GM12865 (cell line): ENCODE results near the gene NR1H3.

Experiments used
- DNase-seq: peaks from one replicate; pipeline ENCODE4 v3.0.0; 2010; ENCODE audit warnings: low read depth
- H3K4me3 ChIP-seq: 2 replicates; pipeline ENCODE4 v1.5.1; 2011; ENCODE audit warnings: mild to moderate bottlenecking, low read depth, low read length, control low read depth
- TF ChIP-seq, protein P1 (sequence below): IDR thresholded peaks from 2 replicates; pipeline ENCODE4 v1.5.1; 2011; ENCODE audit warnings: low read length, control low read depth, low read depth, inconsistent platforms; ENCODE audit not compliant: insufficient read depth; ENCODE audit errors: missing control alignments

The NR1H3 gene

DNA sequence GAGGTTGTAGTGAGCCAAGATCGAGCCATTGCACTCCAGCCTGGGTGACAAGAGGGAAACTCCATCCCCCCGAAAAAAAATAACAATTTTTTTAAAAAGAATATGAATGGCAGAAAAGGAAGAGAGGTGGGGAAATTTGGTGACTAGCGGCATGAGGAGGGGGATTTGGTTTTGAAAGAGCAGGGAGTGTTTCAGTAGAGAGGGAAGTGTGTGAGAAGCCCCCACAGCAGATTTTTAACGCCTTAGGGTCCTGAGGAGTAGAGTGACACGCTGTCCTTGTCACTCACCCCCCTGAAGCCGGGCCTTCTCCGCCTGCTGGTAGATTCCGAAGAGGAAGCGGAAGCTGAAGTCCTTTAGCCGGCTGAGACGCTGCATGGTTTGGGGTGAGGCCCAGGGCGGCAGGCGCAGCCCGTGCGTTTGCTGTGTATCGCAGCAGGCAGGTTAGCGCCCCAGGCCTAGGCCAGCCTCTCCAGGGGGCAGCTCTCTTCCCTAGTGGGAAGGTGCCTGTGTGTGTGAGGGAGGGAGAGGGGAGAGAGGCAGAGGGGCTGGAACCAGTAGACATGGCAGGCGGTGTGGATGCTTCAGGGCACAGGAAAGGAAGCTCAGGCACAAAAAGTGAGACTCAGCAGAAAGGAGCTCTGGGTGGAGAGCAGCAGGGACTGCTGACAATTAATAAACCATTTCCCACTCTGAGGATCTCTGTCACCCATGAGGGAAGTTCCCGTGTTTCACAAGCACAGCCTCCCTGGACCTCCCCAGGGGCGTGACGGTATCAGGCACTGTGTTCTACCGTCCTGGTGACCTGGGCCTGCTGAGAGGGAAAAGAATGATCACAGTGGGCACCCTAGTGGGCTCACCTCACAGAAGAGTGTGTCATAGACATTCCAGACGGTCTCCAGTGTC, 13.1 kb upstream of the NR1H3 start:
- H3K4me3 ChIP-seq = no peak overlapping the region
- no peak for DNase-seq
- TF ChIP-seq, protein P1, sequence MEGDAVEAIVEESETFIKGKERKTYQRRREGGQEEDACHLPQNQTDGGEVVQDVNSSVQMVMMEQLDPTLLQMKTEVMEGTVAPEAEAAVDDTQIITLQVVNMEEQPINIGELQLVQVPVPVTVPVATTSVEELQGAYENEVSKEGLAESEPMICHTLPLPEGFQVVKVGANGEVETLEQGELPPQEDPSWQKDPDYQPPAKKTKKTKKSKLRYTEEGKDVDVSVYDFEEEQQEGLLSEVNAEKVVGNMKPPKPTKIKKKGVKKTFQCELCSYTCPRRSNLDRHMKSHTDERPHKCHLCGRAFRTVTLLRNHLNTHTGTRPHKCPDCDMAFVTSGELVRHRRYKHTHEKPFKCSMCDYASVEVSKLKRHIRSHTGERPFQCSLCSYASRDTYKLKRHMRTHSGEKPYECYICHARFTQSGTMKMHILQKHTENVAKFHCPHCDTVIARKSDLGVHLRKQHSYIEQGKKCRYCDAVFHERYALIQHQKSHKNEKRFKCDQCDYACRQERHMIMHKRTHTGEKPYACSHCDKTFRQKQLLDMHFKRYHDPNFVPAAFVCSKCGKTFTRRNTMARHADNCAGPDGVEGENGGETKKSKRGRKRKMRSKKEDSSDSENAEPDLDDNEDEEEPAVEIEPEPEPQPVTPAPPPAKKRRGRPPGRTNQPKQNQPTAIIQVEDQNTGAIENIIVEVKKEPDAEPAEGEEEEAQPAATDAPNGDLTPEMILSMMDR = no peak

DNA sequence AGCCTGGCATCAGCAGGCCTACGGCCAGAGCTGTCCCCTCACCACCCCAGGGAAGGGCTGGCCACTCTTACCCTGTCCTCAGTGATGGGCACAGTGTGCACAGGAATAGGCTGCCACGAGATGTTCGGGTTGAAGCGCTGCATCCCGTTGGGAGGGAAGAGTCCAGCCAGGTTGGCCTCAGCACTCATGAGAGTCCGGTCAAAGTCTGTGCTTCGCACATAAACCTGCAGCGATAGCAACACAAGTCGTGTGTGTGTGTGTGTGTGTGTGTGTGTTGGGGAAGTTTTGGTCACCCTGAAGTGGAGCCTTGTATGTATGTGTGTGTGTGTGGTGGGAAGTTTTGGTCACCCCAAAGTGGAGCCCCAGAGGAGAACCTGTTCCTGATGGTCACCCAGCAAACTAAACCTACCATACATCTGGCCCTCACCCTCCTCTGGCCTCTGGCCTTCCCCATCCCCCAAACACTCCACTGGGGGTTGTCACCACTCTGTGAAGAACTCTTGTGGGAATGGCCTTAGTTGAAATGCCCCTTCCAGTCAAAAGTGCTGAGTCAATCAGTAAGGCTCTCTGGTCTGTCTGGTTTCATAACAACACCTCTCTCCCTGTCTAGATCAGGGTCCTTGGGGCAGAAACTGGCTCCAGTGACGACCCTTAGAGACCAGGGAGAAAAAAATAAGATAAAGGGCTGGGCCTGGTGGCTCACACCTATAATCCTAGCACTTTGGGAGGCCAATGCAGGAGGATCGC, 12.0 kb upstream of the NR1H3 start:
- no peak for DNase-seq
- no peak overlapping the region for H3K4me3 ChIP-seq
- TF ChIP-seq, protein P1 = no peak

DNA sequence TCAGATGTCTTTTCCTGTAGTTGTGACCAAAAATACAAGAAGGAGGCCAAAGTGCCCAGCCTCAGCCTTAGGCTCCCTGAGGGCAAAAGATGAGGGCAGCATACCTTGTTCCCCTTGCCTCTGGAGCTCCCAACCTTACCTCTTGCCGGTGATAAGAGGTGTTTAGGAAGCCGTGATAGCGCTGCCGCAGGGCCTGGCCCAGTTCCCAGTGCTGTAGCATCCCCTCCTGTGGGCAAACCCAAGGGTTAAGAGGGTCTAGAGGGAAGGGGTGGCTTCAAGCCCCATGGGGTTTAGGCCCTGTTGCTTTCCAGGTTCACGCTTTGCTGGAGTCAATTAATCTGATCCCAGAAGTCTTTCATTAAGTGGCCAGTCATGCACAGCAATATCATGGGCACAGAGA, 10.3 kb upstream of the NR1H3 start:
- peak overlapping the region; percentile 67; the same call in 1 of the 2 replicates for H3K4me3 ChIP-seq
- TF ChIP-seq, protein P1 = no peak
- no peak for DNase-seq

DNA sequence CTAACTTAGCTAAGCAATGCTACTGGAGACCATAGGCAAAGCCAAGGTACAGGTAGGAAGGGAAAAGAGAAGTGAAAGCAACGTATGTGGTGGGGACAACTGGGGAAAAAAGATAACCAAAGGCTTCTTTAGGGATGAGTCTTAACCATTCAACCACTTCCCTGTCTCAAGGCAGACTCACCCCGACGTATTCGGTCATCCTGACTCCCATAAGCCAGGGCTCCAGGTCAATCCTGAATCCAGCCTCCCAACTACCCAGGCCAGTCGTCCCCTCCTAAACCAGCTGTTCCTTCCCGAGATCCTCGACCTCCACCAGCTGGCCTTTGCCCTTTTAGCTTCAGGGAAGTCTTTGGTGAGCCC, 9.5 kb upstream of the NR1H3 start:
- peak; percentile 49 for DNase-seq
- TF ChIP-seq, protein P1 = no peak
- H3K4me3 ChIP-seq = peak overlapping the region; percentile 67

DNA sequence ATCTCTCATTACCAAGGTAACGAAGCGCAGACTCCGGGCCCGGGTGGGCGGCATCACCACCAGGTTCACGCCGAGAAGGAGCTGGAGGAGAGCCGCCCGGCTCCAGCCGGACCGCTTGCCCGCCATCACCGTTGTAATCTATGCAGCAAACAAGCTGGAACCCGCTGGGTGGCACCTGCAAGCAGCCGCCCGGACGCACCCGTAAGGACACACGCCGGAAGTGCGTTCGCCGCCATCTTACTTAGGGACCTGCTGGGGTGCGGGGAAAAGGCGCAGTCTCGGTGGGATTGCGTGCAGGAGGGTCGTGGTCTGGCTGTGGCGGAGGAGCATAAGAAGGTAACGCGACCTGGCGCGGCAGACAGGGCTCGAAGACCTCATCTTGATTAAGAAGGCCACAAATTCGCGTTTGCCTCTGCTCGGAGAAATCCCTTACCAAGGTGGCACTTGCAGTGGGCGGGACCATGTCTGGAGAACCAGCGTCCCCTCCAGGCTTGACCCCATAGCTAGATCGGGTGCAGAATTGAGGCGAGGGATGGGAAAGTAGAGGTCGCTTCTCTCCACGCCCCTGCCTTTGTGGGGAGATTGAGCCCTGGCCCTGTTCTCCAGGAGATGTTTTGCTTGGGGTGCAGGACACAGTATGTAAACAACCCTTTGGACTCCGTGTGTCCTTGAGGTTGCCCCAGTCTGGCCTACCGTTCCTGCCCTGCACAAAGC, 9.0 kb upstream of the NR1H3 start, which contains the start of gene ACP2:
TSS of gene ACP2 (minus strand) at position 151 of the 714 bp plus-strand sequence. CDS start at position 126, 25 bp downstream.
- DNase-seq = peak; percentile 95
- TF ChIP-seq, protein P1 = peak; percentile 46
- peak within 1 kb of the TSS; percentile 67 for H3K4me3 ChIP-seq

DNA sequence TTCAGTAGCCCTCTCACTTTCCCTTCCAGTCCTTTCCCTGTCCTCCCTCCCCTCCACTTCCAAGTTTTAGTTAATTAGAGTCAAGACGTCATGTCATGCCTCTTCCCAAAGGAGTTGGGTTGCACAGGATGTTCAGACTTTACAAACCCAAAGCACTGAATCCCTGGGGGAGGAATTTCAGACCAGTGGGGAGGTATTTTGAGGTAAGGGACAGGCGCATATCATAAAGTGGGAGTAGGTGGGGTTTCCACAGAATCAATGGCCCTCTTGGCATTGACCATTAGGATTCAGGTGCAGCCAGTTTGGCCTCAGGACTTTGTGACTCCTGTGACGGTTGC, 8.4 kb upstream of the NR1H3 start:
- peak overlapping the region; percentile 67 for H3K4me3 ChIP-seq
- no peak for DNase-seq
- TF ChIP-seq, protein P1 = no peak
